Adrenal gland (tissue), 12 donors: Measurements from ENCODE around the gene LUM. TPM values are rescaled to one million over a fixed set of nuclear protein-coding genes. Genes with fewer than 3 reads are reported as not detected.

Experiments
- DNase-seq, 7 donors: peaks; one replicate each; pipeline ENCODE4 v3.0.0-alpha.2; 2019 to 2020
- H3K27ac ChIP-seq, 5 donors: fragments of 200-600 bp; sonication (generic) in 4 of 5; 1 replicate in 3 of 5; 2 replicates in 2 of 5; pipeline versions ENCODE4 v1.5.1 to v1.8.0; 2016 to 2020; ENCODE audit warnings: mild to moderate bottlenecking in 1 of 5
- H3K27me3 ChIP-seq: fragments of 200-600 bp; 2 replicates; pipeline ENCODE4 v1.8.0; 2021
- H3K36me3 ChIP-seq, 2 donors: fragments of 200-600 bp; replicated peaks in 1 of 2; 1 replicate in 1 of 2; 2 replicates in 1 of 2; pipeline versions ENCODE4 v1.5.1 to v1.8.0; 2018 to 2022
- H3K4me1 ChIP-seq, 2 donors: fragments of 200-600 bp; replicated peaks in 1 of 2; 1 replicate in 1 of 2; 2 replicates in 1 of 2; pipeline versions ENCODE4 v1.5.1 to v1.8.0; 2018 to 2021
- H3K4me3 ChIP-seq, 4 donors: fragments of 200-600 bp; sonication (generic) in 3 of 4; one replicate each; pipeline ENCODE4 v1.5.1; 2016 to 2018
- H3K9me3 ChIP-seq, 3 donors: fragments of 200-600 bp; sonication (generic) in 1 of 3; replicated peaks in 1 of 3; 1 replicate in 2 of 3; 2 replicates in 1 of 3; pipeline versions ENCODE4 v1.5.1 to v1.8.0; 2016 to 2021
- CTCF ChIP-seq, 6 experiments: fragments of 450-650 bp in 4 of 6; fragments of 200-600 bp in 2 of 6; sonication (generic) in 1 of 6; IDR thresholded peaks; 1 replicate in 5 of 6; 2 replicates in 1 of 6; pipeline versions ENCODE4 v1.5.1 to v1.8.0; 2016 to 2021; ENCODE audit warnings: antibody characterized with exemption in 6 of 6, mild to moderate bottlenecking in 2 of 6, moderate library complexity in 1 of 6
- POLR2A ChIP-seq, 2 donors: fragments of 450-650 bp; IDR thresholded peaks; one replicate each; pipeline ENCODE4 v1.6.1; 2017; ENCODE audit warnings: antibody characterized with exemption in 2 of 2, mild to moderate bottlenecking in 2 of 2, moderate library complexity in 1 of 2
- WGBS, 4 donors: extraction: QIAGEN DNeasy Blood & Tissue Kit in 2 of 4; methylation state at CpG; one replicate each; pipeline versions ENCODE4 v1.1.5 to v1.1.7; 2013 to 2017; 5-methylcytosine and 5-hydroxymethylcytosine counted together
- intact Hi-C, 2 donors: fragments of 100-400 bp; cut with DNase I; formaldehyde crosslinking; loops; one replicate each; pipeline versions ENCODE4 v1.14.1 to v1.15.0; 2022 to 2023
- polyA plus RNA-seq, 3 donors: library from polyadenylated mRNA; stranded (reverse); fragments of 200-250 nt in 2 of 3; fragments of 350-450 nt in 1 of 3; fragmentation: Illumina TruSeq in 1 of 3; extraction: RNeasy Lipid Tissue Mini Kit (QIAGEN cat#74804) in 1 of 3; gene quantifications; one replicate each; pipeline ENCODE4 v1.2.3, GENCODE V29; 2013 to 2014
- total RNA-seq, 9 donors: library from RNA; depleted of rRNA in 4 of 9; stranded (reverse); fragments of >200 nt in 4 of 9; fragments of 120-200 nt in 1 of 9; fragmentation: NEBNext Ultra II Directional in 1 of 9; extraction: Animal tissue kit (Norgen Biotek cat#: 25700) in 1 of 9; gene quantifications; one replicate each; pipeline versions ENCODE4 v1.1.0 to v1.2.4, GENCODE V29; 2013 to 2023
- donor health status: healthy with polysubstance abuse.
- donor health status: Bipolar disorder and iron deficiency.
- donor health status: DM: yes; HTN: yes; CAD: no.
- donor health status: DM: no; HTN: no; CAD: no.
- donor health status: DM: no; HTN: no; CAD: no.
- donor health status: DM: yes; HTN: yes; CAD: no.

The LUM gene
- total and polyA plus RNA-seq, 12 donors, result 68.2 to 1,150 (median 385) TPM

GRCh38 chr12:91098941-91099340, 12.4 kb downstream of the LUM start:
- H3K36me3 ChIP-seq, result no peaks in the 10 kb centered on the region
- intact Hi-C loops, result no loop called here
- H3K27me3 ChIP-seq, result no peaks in the 10 kb centered on the region
- H3K9me3 ChIP-seq, result no peaks in the 10 kb centered on the region
- 18 to 40% (median 24%) methylated on average over 3 of the region's 3 CpGs for WGBS, 4 donors
- no peak overlapping the region for H3K27ac ChIP-seq
- no peaks in the 10 kb centered on the region for H3K4me1 ChIP-seq
- H3K4me3 ChIP-seq, result no peak overlapping the region
- DNase-seq, result no peak
- TF ChIP-seq CTCF (IDR thresholded peaks at IDR 0.05) (no peak), POLR2A (IDR thresholded peaks at IDR 0.05) (no peak)

GRCh38 chr12:91098461-91098860, 12.8 kb downstream of the LUM start:
- TF ChIP-seq POLR2A (IDR thresholded peaks at IDR 0.05) (no peak), CTCF (IDR thresholded peaks at IDR 0.05) (no peak)
- H3K9me3 ChIP-seq, result no peaks in the 10 kb centered on the region
- no peaks in the 10 kb centered on the region for H3K27me3 ChIP-seq
- DNase-seq, result no peak
- H3K36me3 ChIP-seq, result no peaks in the 10 kb centered on the region
- intact Hi-C loops, result no loop called here
- no peaks in the 10 kb centered on the region for H3K4me1 ChIP-seq
- no peak overlapping the region for H3K27ac ChIP-seq
- H3K4me3 ChIP-seq, result no peak overlapping the region

- H3K4me3 ChIP-seq, result no peak overlapping the region
- WGBS, 4 donors, result 72 to 82% (median 76%) methylated on average over 1 of the region's 1 CpG
- TF ChIP-seq CTCF (IDR thresholded peaks at IDR 0.05) (no peak), POLR2A (IDR thresholded peaks at IDR 0.05) (no peak)
- no peaks in the 10 kb centered on the region for H3K9me3 ChIP-seq
- no peak for DNase-seq
- intact Hi-C loops, result no loop called here
- H3K27me3 ChIP-seq, result no peaks in the 10 kb centered on the region
- no peak overlapping the region for H3K27ac ChIP-seq
- no peaks in the 10 kb centered on the region for H3K4me1 ChIP-seq
- no peaks in the 10 kb centered on the region for H3K36me3 ChIP-seq
Measured at GRCh38 chr12:91094957-91095356, 16.3 kb downstream of the LUM start.

- TF ChIP-seq CTCF (IDR thresholded peaks at IDR 0.05) (no peak), POLR2A (IDR thresholded peaks at IDR 0.05) (no peak)
- no peaks in the 10 kb centered on the region for H3K4me1 ChIP-seq
- intact Hi-C loops, result no loop called here
- no peaks in the 10 kb centered on the region for H3K9me3 ChIP-seq
- no peak overlapping the region for H3K27ac ChIP-seq
- DNase-seq, result no peak
- no peaks in the 10 kb centered on the region for H3K36me3 ChIP-seq
- no peaks in the 10 kb centered on the region for H3K27me3 ChIP-seq
- H3K4me3 ChIP-seq, result no peak overlapping the region
Measured at GRCh38 chr12:91094032-91094662, 17.1 kb downstream of the LUM start.
